ENCODE results near the gene LIPC. TPM values are rescaled to one million over a fixed set of nuclear protein-coding genes. Genes with fewer than 3 reads are reported as not detected.

LIPC gene
- total and polyA plus RNA-seq, 2 experiments from 2014 or later, result not detected

DNA sequence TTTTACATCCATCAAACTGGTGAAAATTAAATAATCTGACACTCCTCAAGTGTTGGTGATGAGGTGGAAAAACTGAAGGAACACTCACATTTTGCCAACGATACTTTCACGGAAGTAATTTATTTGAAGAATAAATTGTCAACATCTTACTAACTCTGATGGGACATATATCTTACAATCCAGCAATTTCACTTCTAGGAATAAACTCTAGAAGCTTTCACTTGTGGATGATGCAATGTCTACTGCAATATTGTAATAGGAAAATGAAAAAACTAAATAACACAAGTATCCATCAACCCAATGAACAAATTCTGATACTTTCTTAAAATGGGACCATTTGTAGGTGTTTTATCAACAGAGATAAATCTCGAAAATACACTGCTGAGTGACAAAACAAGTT, 16.2 kb upstream of the LIPC start:
- Histone ChIP-seq H3K27ac (ENCODE audit: low read depth) (no peak overlapping the region), H3K4me3 (no peak overlapping the region), H4K20me1 (replicated peaks; ENCODE audit: insufficient read depth) (no peaks in the 10 kb centered on the region), H3K36me3 (ENCODE audit: insufficient read depth) (no peaks in the 10 kb centered on the region), H3K9me2 (ENCODE audit: insufficient read depth) (no peaks in the 10 kb centered on the region; the same call in 1 of the 2 replicates), H3K27me3 (ENCODE audit: insufficient read depth) (no peaks in the 10 kb centered on the region), H3K79me2 (replicated peaks; ENCODE audit: insufficient read depth) (no peaks in the 10 kb centered on the region), H3K4me1 (ENCODE audit: insufficient read depth) (no peaks in the 10 kb centered on the region), H3F3A (replicated peaks; ENCODE audit: low read depth) (no peaks in the 10 kb centered on the region), H2AFZ (no peak overlapping the region), H3K4me2 (no peak overlapping the region)
- no peak overlapping the region for H3K27ac Mint-ChIP-seq
- H3K4me1 Mint-ChIP-seq, result no peaks in the 10 kb centered on the region
- TF ChIP-seq JUNB (IDR thresholded peaks at IDR 0.05; ENCODE audit: unreplicated experiment), result no peak
- TF ChIP-seq EZH2 (IDR thresholded peaks at IDR 0.05; ENCODE audit: low read depth, unreplicated experiment), result no peak
- TF ChIP-seq NANOG (IDR thresholded peaks at IDR 0.05; ENCODE audit: borderline replicate concordance), result no peak
- TF ChIP-seq STAT1 (IDR thresholded peaks at IDR 0.05; ENCODE audit: unreplicated experiment), result no peak
- no peak for TF ChIP-seq POLR2AphosphoS5 (IDR thresholded peaks at IDR 0.05; ENCODE audit: low read depth)
- TF ChIP-seq ZNF331 (CRISPR knock-in tag; IDR thresholded peaks at IDR 0.05; ENCODE audit: low read depth), result no peak
- no peak for TF ChIP-seq ZNF114 (CRISPR knock-in tag; IDR thresholded peaks at IDR 0.05)
- TF ChIP-seq CREB1 (CRISPR knock-in tag; IDR thresholded peaks at IDR 0.05; ENCODE audit: low read depth), result no peak
- TF ChIP-seq, protein P1, sequence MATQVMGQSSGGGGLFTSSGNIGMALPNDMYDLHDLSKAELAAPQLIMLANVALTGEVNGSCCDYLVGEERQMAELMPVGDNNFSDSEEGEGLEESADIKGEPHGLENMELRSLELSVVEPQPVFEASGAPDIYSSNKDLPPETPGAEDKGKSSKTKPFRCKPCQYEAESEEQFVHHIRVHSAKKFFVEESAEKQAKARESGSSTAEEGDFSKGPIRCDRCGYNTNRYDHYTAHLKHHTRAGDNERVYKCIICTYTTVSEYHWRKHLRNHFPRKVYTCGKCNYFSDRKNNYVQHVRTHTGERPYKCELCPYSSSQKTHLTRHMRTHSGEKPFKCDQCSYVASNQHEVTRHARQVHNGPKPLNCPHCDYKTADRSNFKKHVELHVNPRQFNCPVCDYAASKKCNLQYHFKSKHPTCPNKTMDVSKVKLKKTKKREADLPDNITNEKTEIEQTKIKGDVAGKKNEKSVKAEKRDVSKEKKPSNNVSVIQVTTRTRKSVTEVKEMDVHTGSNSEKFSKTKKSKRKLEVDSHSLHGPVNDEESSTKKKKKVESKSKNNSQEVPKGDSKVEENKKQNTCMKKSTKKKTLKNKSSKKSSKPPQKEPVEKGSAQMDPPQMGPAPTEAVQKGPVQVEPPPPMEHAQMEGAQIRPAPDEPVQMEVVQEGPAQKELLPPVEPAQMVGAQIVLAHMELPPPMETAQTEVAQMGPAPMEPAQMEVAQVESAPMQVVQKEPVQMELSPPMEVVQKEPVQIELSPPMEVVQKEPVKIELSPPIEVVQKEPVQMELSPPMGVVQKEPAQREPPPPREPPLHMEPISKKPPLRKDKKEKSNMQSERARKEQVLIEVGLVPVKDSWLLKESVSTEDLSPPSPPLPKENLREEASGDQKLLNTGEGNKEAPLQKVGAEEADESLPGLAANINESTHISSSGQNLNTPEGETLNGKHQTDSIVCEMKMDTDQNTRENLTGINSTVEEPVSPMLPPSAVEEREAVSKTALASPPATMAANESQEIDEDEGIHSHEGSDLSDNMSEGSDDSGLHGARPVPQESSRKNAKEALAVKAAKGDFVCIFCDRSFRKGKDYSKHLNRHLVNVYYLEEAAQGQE (IDR thresholded peaks at IDR 0.05; ENCODE audit: unreplicated experiment), result no peak
- H3K9me3 Mint-ChIP-seq, result peaks cover 8% of the 10 kb centered on the region; the same call in 2 of the 3 replicates
- no peak overlapping the region for H3K4me3 Mint-ChIP-seq
- no peaks in the 10 kb centered on the region for H3K27me3 Mint-ChIP-seq (ENCODE audit: insufficient read depth, low read depth, poor library complexity)
- DNase-seq (ENCODE audit: low spot score) (no peak), ATAC-seq (no peak)
- peaks cover 2% of the 10 kb centered on the region; the same call in 1 of the 3 replicates for H3K36me3 Mint-ChIP-seq (ENCODE audit: low read depth)

DNA sequence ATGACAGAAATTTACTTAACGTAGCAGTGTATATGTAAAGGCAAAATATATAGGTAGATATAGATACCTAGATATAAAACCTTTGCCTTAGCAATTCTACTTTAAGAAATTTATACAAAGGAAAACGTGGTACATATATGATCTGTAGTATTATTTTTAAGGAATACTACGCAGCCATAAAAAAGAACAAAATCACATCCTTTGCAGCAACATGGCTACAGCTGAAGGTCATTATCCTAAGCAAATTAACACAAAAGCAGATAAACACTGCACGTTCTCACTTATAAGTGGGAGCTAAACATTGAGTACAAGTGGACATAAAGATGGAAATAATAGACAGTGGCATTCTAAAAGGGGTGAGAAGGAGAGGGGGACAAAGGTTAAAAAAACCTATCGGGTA, 14.8 kb upstream of the LIPC start:
- H3F3A ChIP-seq (replicated peaks; ENCODE audit: low read depth), result no peaks in the 10 kb centered on the region
- no peaks in the 10 kb centered on the region for H3K27me3 ChIP-seq (ENCODE audit: insufficient read depth)
- H3K4me3 ChIP-seq, result no peak overlapping the region
- Mint-ChIP-seq H3K9me3 (peaks cover 8% of the 10 kb centered on the region; the same call in 2 of the 3 replicates), H3K36me3 (ENCODE audit: low read depth) (peaks cover 2% of the 10 kb centered on the region; the same call in 1 of the 3 replicates), H3K4me3 (no peak overlapping the region), H3K4me1 (no peaks in the 10 kb centered on the region), H3K27ac (no peak overlapping the region), H3K27me3 (ENCODE audit: insufficient read depth, low read depth, poor library complexity) (no peaks in the 10 kb centered on the region)
- no peaks in the 10 kb centered on the region for H3K4me1 ChIP-seq (ENCODE audit: insufficient read depth)
- no peaks in the 10 kb centered on the region for H3K79me2 ChIP-seq (replicated peaks; ENCODE audit: insufficient read depth)
- no peak for ATAC-seq
- H3K9me2 ChIP-seq (ENCODE audit: insufficient read depth), result no peaks in the 10 kb centered on the region; the same call in 1 of the 2 replicates
- no peak for DNase-seq (ENCODE audit: low spot score)
- no peak overlapping the region for H3K4me2 ChIP-seq
- H4K20me1 ChIP-seq (replicated peaks; ENCODE audit: insufficient read depth), result no peaks in the 10 kb centered on the region
- H3K36me3 ChIP-seq (ENCODE audit: insufficient read depth), result no peaks in the 10 kb centered on the region
- no peak overlapping the region for H3K27ac ChIP-seq (ENCODE audit: low read depth)
- no peak for TF ChIP-seq CREB1 (CRISPR knock-in tag; IDR thresholded peaks at IDR 0.05; ENCODE audit: low read depth)
- TF ChIP-seq, protein P1 (IDR thresholded peaks at IDR 0.05; ENCODE audit: unreplicated experiment), result no peak
- H2AFZ ChIP-seq, result no peak overlapping the region
